HEK293T (cell line): ENCODE results near the gene RHOU.

Experiments used
- CTCF ChIA-PET: fragments of 350-600 bp; formaldehyde crosslinking; extraction: SDS; loops from one replicate; lab custom pipeline; 2021; ENCODE audit warnings: antibody characterized with exemption, inconsistent platforms; lab: Yijun Ruan, JAX
- POLR2A ChIA-PET: fragments of 350-600 bp; formaldehyde crosslinking; extraction: SDS; loops from one replicate; lab custom pipeline; 2020; ENCODE audit warnings: antibody characterized with exemption, inconsistent platforms; lab: Yijun Ruan, JAX
- DNase-seq: peaks from one replicate; pipeline ENCODE4 v3.0.0; 2012; ENCODE audit warnings: mixed read lengths; ENCODE audit errors: extremely low spot score
- ARNT ChIP-seq: fragments of 450-650 bp; IDR thresholded peaks from 2 replicates; pipeline ENCODE4 v1.6.1; 2017; ENCODE audit warnings: mild to moderate bottlenecking
- BHLHE40 ChIP-seq: fragments of 450-650 bp; IDR thresholded peaks from 2 replicates; pipeline ENCODE4 v1.6.1; 2016; ENCODE audit warnings: mild to moderate bottlenecking, moderate library complexity, borderline replicate concordance
- CTBP1 ChIP-seq: fragments of 450-650 bp; IDR thresholded peaks from 2 replicates; pipeline ENCODE4 v1.6.1; 2016; ENCODE audit warnings: borderline replicate concordance
- ELF4 ChIP-seq: fragments of 450-650 bp; IDR thresholded peaks from 2 replicates; pipeline ENCODE4 v1.6.1; 2017; ENCODE audit warnings: antibody characterized with exemption
- FOXA1 ChIP-seq: fragments of 450-650 bp; IDR thresholded peaks from 2 replicates; pipeline ENCODE4 v1.6.1; 2016; ENCODE audit warnings: mild to moderate bottlenecking
- FOXK2 ChIP-seq: fragments of 450-650 bp; IDR thresholded peaks from 2 replicates; pipeline ENCODE4 v1.6.1; 2016; ENCODE audit warnings: mild to moderate bottlenecking
- FOXM1 ChIP-seq: fragments of 450-650 bp; IDR thresholded peaks from 2 replicates; pipeline ENCODE4 v1.6.1; 2017; ENCODE audit warnings: mild to moderate bottlenecking, borderline replicate concordance
- HDGF ChIP-seq: fragments of 450-650 bp; IDR thresholded peaks from 2 replicates; pipeline ENCODE4 v1.6.1; 2017; ENCODE audit warnings: antibody characterized with exemption, borderline replicate concordance
- L3MBTL2 ChIP-seq: fragments of 450-650 bp; conservative IDR thresholded peaks from 2 replicates; pipeline ENCODE4 v1.6.1; 2016; ENCODE audit warnings: mild to moderate bottlenecking
- LEF1 ChIP-seq: fragments of 450-650 bp; IDR thresholded peaks from 2 replicates; pipeline ENCODE4 v1.6.1; 2017; ENCODE audit warnings: mild to moderate bottlenecking, borderline replicate concordance
- NFRKB ChIP-seq: fragments of 450-650 bp; IDR thresholded peaks from 2 replicates; pipeline ENCODE4 v1.6.1; 2016; ENCODE audit warnings: mild to moderate bottlenecking, moderate library complexity
- PKNOX1 ChIP-seq: fragments of 450-650 bp; IDR thresholded peaks from 2 replicates; pipeline ENCODE4 v1.6.1; 2016
- SP1 ChIP-seq: fragments of 450-650 bp; IDR thresholded peaks from 2 replicates; pipeline ENCODE4 v1.6.1; 2017
- SUZ12 ChIP-seq: fragments of 450-650 bp; IDR thresholded peaks from 2 replicates; pipeline ENCODE4 v1.6.1; 2016; ENCODE audit warnings: mild to moderate bottlenecking
- TARDBP ChIP-seq: fragments of 450-650 bp; IDR thresholded peaks from 2 replicates; pipeline ENCODE4 v1.6.1; 2016
- ZNF384 ChIP-seq: fragments of 450-650 bp; IDR thresholded peaks from 2 replicates; pipeline ENCODE4 v1.6.1; 2016

The RHOU gene

DNA sequence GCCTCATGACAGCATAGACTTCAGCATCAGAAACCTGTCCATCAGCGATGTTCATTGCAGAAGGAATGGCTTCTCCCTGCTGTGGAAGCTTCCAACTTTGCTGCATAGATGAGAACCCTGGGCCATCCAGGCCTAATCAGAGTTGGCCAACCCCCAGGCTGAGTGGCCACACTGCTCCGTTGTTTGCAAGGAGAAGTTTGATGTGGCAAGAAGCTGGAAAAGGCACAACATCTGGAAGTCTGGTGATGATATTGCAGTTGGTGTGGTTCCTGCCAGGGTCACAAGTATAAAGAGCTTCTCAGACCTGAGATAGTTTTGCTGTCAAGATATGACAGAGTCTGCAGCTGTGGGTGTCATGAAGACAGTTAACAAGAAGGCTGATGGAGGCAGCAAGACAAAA, 41.2 kb downstream of the RHOU start:
- CTCF ChIA-PET = no interaction called here
- TF ChIP-seq ZNF384 (no peak), PKNOX1 (no peak), TARDBP (no peak)
- POLR2A ChIA-PET = interaction anchor here (1.3 kb wide), 1 partner anchor 40 kb away, joined by 4 read pairs; no protein-coding TSS in a partner anchor

DNA sequence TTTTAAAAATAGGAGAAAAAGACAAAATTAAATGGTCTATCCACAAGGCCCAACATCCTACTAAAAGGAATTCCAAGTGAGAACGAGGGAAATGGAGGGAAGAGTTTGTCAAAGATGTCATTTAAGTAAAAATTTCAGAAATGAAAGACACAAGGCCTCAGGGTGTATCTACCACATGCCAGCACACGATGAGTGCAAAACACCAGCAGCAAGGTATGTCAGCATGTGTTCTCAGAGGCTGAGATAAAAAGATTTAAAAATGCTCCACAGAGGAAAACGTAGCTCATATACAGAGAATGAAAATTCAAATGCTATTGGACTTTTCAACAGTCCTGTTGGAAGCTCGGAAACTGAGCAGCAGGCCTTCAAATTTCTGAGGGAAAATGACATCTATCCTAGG, 42.0 kb downstream of the RHOU start:
- no peak for DNase-seq
- ChIA-PET POLR2A (no interaction called here), CTCF (no interaction called here)
- TF ChIP-seq FOXK2 = no peak
- TF ChIP-seq CTBP1 = no peak
- TF ChIP-seq HDGF = no peak
- TF ChIP-seq ELF4 = no peak
- no peak for TF ChIP-seq BHLHE40
- TF ChIP-seq SUZ12 = no peak
- TF ChIP-seq L3MBTL2 = no peak
- TF ChIP-seq FOXM1 = no peak
- TF ChIP-seq PKNOX1 = no peak
- TF ChIP-seq ARNT = no peak
- no peak for TF ChIP-seq FOXA1
- TF ChIP-seq TARDBP = no peak
- TF ChIP-seq SP1 = no peak
- no peak for TF ChIP-seq NFRKB
- TF ChIP-seq LEF1 = no peak
- no peak for TF ChIP-seq ZNF384

More for the DNA sequence above, 41.2 kb downstream of the RHOU start:
- DNase-seq = no peak

DNA sequence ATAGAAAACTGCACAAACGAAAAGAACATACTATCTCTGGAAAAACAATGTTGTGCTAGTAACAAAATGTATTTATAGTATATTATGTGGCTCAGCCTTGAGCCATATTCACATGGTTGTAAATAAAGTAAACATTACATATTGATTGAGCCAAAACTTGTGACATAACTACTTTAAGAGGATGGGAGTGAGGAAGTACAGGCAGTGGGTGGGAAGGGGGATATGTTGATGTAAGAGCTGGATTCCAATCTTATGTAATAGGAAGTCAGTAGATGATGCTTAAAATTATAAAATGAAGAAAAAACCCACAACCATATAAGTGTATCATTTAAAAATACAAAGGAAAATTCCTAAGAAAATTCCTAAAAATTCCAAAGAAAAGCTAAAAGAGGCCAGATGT, 42.7 kb downstream of the RHOU start:
- TF ChIP-seq FOXM1 (no peak), ARNT (no peak), L3MBTL2 (no peak), ZNF384 (no peak), TARDBP (no peak), FOXA1 (no peak)
- ChIA-PET POLR2A (no interaction called here), CTCF (interaction anchor here (0.6 kb wide), 1 partner anchor 481 kb away, joined by 3 read pairs; no protein-coding TSS in a partner anchor)
- DNase-seq = no peak

DNA sequence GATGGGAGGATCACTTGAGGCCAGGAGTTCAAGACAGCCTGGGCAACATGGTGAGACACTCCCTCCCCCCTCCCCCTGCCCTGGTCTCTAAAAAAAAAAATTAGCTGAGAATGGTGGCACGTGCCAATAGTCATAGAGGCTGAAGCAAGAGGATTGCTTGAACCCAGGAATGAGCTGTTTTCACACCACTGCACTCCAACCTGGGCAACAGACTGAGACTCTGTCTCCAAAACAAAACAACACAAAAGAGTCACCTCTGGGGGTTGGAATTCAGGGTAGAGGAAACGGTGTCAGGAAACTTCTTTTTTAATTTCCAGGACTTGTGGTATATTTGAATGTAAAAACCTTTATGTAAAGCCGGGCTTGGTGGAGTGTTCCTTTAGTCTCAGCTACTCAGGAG, 43.2 kb downstream of the RHOU start:
- TF ChIP-seq BHLHE40 (no peak), ELF4 (no peak)
- CTCF ChIA-PET = interaction anchor here (0.6 kb wide), 1 partner anchor 481 kb away, joined by 3 read pairs; no protein-coding TSS in a partner anchor
- DNase-seq = no peak
- POLR2A ChIA-PET = interaction anchor here (1.0 kb wide), 1 partner anchor 159 kb away, joined by 3 read pairs; no protein-coding TSS in a partner anchor

DNA sequence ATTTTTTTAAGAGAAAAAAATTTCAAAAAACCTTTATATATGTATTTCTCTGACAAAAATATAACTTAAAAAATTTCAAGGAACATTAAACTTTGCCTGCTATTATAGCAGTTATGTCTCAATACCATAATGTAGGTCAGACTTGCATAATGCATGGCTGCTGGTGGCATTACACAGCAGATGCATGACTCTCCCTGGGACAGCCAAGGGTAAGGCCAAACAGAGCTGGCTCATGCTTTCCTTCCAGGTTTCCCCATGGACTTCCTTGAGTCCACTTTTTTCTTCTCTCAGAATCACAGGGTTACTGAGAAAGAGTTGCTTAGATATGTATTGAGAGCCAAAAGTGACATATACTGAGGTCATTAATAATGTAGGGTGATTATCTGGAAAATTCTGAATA, 43.7 kb downstream of the RHOU start:
- ChIA-PET POLR2A (interaction anchor here (1.0 kb wide), 1 partner anchor 159 kb away, joined by 3 read pairs; no protein-coding TSS in a partner anchor), CTCF (no interaction called here)
- no peak for TF ChIP-seq HDGF
- no peak for TF ChIP-seq ZNF384
- TF ChIP-seq ELF4 = no peak

GRCh38 chr1:228781161-228781808, 46.0 kb downstream of the RHOU start:
- peak; percentile 80 for DNase-seq
- ChIA-PET POLR2A (interaction anchor here (0.7 to 1.5 kb wide), 5 partner anchors 16 to 120 kb away, joined by 3 to 7 read pairs (median 3); partner anchors contain the start of gene RHOU), CTCF (interaction anchor here (1.0 to 1.4 kb wide), 2 partner anchors 8 to 130 kb away, joined by 3 read pairs; no protein-coding TSS in a partner anchor)
- TF ChIP-seq ELF4 = no peak
- TF ChIP-seq ARNT = no peak
- no peak for TF ChIP-seq HDGF
- peak; percentile 80 for TF ChIP-seq CTBP1

More for the DNA sequence above, 43.7 kb downstream of the RHOU start:
- DNase-seq = no peak

DNA sequence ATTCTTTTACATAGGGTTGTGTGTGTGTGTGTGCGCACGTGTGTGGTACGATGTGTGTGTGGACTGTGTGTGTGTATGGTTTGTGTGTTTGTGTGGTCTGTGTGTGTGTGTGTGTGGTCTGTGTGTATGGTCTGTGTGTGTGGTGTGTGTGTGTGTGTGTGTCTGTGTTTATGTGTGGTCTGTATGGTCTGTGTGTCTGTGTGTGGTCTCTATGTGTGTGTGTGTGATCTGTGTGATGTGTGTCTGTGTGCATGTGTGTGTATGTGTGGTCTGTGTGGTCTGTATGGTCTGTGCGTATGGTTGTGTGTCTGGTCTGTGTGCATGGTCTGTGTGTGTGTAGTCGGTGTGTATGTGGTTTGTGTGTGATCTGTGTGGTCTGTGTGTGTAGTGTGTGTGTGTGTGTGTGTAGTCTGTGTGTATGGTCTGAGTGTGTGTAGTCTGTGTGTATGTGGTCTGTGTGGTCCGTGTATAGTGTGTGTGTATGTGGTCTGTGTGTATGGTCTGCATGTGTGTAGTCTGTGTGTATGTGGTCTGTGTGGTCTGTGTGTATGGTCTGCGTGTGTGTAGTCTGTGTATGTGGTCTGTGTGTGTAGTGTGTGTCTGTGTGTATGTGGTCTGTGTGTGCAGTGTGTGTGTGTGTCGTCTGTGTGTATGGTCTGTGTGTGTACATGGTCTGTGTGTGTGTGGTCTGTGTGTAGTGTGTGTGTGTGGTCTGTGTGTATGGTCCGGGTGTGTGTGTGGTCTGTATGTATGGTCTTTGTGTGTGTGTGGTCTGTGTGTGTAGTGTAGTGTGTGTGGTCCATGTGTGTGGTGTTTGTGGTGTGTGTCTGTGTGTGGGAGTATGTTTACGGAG, 46.8 kb downstream of the RHOU start:
- POLR2A ChIA-PET = interaction anchor here (0.7 to 1.5 kb wide), 5 partner anchors 16 to 119 kb away, joined by 3 to 7 read pairs (median 3); partner anchors contain the start of gene RHOU
- TF ChIP-seq NFRKB (no peak), ELF4 (no peak), FOXM1 (no peak), BHLHE40 (no peak), ARNT (no peak), L3MBTL2 (no peak), LEF1 (no peak), SP1 (no peak), ZNF384 (no peak), TARDBP (peak; percentile 83), HDGF (no peak), CTBP1 (0 out of 2 replicates have a peak, but pooled peaks have one; percentile 33)
- DNase-seq = no peak
- CTCF ChIA-PET = interaction anchor here (1.0 to 1.4 kb wide), 2 partner anchors 8 to 129 kb away, joined by 3 read pairs; no protein-coding TSS in a partner anchor
